SU-DHL-6 (cell line): ENCODE data around the gene GINS2.

ENCODE experiments used
- EZH2phosphoT487 ChIP-seq: fragments of 200-600 bp; sonication (generic), shearing (Covaris generic); conservative IDR thresholded peaks from 2 replicates; pipeline ENCODE4 v1.6.1; 2018; ENCODE audit warnings: mild to moderate bottlenecking, antibody characterized with exemption, low read length, moderate library complexity, mixed read lengths
- TF ChIP-seq, protein P1 (sequence below): fragments of 200-600 bp; sonication (generic); IDR thresholded peaks from one replicate; pipeline ENCODE4 v1.5.1; 2017; ENCODE audit warnings: antibody characterized with exemption, mild to moderate bottlenecking, low read length, moderate library complexity; ENCODE audit not compliant: insufficient read depth, poor library complexity, severe bottlenecking

DNA sequence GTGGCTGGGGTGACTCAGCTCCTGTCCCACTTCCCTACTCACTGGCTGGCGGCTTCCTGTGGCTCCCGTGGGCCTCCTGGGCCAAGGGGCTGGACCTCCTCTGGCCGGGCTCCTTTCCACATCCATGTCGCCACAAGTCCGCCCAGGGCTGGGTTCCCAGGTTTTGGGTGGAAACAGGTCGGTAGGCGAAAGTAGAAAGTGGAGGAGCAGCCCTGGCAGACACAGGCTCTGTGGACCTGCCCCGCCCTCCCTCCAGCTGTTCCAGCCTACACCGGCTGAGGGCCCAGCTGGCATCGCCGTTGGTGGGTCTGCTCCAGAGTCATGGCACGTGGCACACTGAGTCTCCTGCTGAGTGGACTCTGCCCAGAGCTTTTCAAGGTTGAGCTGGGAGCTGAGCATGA, 47.0 kb downstream of the GINS2 start:
- TF ChIP-seq, protein P1, sequence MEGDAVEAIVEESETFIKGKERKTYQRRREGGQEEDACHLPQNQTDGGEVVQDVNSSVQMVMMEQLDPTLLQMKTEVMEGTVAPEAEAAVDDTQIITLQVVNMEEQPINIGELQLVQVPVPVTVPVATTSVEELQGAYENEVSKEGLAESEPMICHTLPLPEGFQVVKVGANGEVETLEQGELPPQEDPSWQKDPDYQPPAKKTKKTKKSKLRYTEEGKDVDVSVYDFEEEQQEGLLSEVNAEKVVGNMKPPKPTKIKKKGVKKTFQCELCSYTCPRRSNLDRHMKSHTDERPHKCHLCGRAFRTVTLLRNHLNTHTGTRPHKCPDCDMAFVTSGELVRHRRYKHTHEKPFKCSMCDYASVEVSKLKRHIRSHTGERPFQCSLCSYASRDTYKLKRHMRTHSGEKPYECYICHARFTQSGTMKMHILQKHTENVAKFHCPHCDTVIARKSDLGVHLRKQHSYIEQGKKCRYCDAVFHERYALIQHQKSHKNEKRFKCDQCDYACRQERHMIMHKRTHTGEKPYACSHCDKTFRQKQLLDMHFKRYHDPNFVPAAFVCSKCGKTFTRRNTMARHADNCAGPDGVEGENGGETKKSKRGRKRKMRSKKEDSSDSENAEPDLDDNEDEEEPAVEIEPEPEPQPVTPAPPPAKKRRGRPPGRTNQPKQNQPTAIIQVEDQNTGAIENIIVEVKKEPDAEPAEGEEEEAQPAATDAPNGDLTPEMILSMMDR, result no peak
- no peak for TF ChIP-seq EZH2phosphoT487
